Right cardiac atrium (tissue), 5 donors: Measurements from ENCODE around the gene RAB30. TPM values are rescaled to one million over a fixed set of nuclear protein-coding genes. Genes with fewer than 3 reads are reported as not detected.
A peak's percentile ranks its signal among the peaks of the same experiment; 100 is the strongest.

Experiments
- ATAC-seq, 2 donors: fragments of 200-7000 bp; cut with Tn5 transposase; one replicate each; pipeline versions ENCODE4 v1.8.0 to v1.9.1; 2020; ENCODE audit warnings: moderate library complexity in 2 of 2, mild to moderate bottlenecking in 1 of 2
- DNase-seq, 3 donors: peaks; one replicate each; pipeline ENCODE4 v3.0.0-alpha.2; 2020
- H3K27ac ChIP-seq: one replicate; pipeline ENCODE4 v1.5.1; 2013; ENCODE audit warnings: mild to moderate bottlenecking, low read length, control low read depth, moderate library complexity
- H3K27me3 ChIP-seq: one replicate; pipeline ENCODE4 v1.6.1; 2013; ENCODE audit not compliant: control insufficient read depth, insufficient read depth
- H3K4me1 ChIP-seq: one replicate; pipeline ENCODE4 v1.6.1; 2013; ENCODE audit warnings: low read length; ENCODE audit not compliant: control insufficient read depth, insufficient read depth
- H3K4me3 ChIP-seq: one replicate; pipeline ENCODE4 v1.5.1; 2013; ENCODE audit warnings: low read length, control low read depth
- H3K9me3 ChIP-seq: one replicate; pipeline ENCODE4 v1.6.1; 2013; ENCODE audit warnings: low read length; ENCODE audit not compliant: control insufficient read depth
- WGBS: extraction: QIAGEN DNeasy Blood & Tissue Kit; methylation state at CpG from one replicate; pipeline ENCODE4 v1.1.7; 2013; 5-methylcytosine and 5-hydroxymethylcytosine counted together
- intact Hi-C, 4 donors: fragments of 100-400 bp; cut with DNase I; formaldehyde crosslinking; loops; one replicate each; pipeline versions ENCODE4 v1.11.0 to v1.14.0; 2022 to 2023
- polyA plus RNA-seq: library from polyadenylated mRNA; stranded (reverse); fragments of 200-250 nt; gene quantifications from one replicate; pipeline ENCODE4 v1.2.3, GENCODE V29; 2013
- total RNA-seq, 4 donors: library from RNA; stranded (reverse); fragmentation: NEBNext Ultra II Directional; extraction: Animal tissue kit (Norgen Biotek cat#: 25700); gene quantifications; one replicate each; pipeline ENCODE4 v1.2.1, GENCODE V29; 2021
- donor health status: healthy with polysubstance abuse.
- donor health status: DM: no; HTN: yes; CAD: no.
- donor health status: DM: no; HTN: no; CAD: no.
- donor health status: DM: no; HTN: yes; CAD: no; lungs with severe emphysema.
- donor health status: DM: yes; HTN: yes; CAD: no.

The RAB30 gene
- total and polyA plus RNA-seq, 5 donors: 4.6 to 30.6 (median 24.1) TPM

- H3K27me3 ChIP-seq: no peaks in the 10 kb centered on the region
- peaks cover 6% of the 10 kb centered on the region for H3K4me1 ChIP-seq
- ATAC-seq (peak; percentile 44 to 61), DNase-seq (peak; percentile 47 to 70 (median 64))
- H3K27ac ChIP-seq: no peak overlapping the region
- 64% methylated on average over 4 of the region's 4 CpGs for WGBS
- H3K9me3 ChIP-seq: no peaks in the 10 kb centered on the region
- no peak overlapping the region for H3K4me3 ChIP-seq
- intact Hi-C loops: no loop called here
These were observed 75.8 kb downstream of the RAB30 start for GRCh38 chr11:82995754-82996398.

DNA sequence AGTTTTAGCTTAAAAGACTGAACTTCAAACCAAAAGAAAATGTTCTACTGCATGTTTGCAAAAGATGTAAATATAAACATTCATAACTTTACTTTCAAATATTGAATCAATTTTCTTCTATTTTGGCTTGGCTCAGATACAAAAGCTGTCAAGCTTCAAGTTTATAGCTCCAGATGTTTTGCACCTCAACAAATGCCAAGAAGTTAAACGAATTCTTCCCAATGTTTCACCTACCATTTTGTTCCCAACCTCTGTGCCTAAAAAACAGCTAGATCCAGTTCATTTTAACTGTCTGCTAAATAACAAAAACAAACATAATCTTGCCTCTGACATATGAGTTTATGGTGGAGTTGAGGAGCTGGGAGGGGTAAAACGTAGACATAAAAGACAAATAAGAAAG, 76.5 kb downstream of the RAB30 start:
- no peak overlapping the region for H3K4me3 ChIP-seq
- H3K4me1 ChIP-seq: peaks cover 6% of the 10 kb centered on the region

GRCh38 chr11:82994604-82995230, 77.0 kb downstream of the RAB30 start:
- no peak for ATAC-seq
- Histone ChIP-seq H3K27ac (no peak overlapping the region), H3K4me3 (no peak overlapping the region), H3K4me1 (peaks cover 6% of the 10 kb centered on the region), H3K27me3 (no peaks in the 10 kb centered on the region), H3K9me3 (no peaks in the 10 kb centered on the region)
- intact Hi-C loops: no loop called here
- 88% methylated on average over 3 of the region's 3 CpGs for WGBS
- DNase-seq: no peak

More for the DNA sequence above, 76.5 kb downstream of the RAB30 start:
- Histone ChIP-seq H3K27ac (no peak overlapping the region), H3K9me3 (no peaks in the 10 kb centered on the region), H3K27me3 (no peaks in the 10 kb centered on the region)
- intact Hi-C loops: no loop called here
- 62% methylated on average over 2 of the region's 2 CpGs for WGBS
- DNase-seq: no peak
- no peak for ATAC-seq

DNA sequence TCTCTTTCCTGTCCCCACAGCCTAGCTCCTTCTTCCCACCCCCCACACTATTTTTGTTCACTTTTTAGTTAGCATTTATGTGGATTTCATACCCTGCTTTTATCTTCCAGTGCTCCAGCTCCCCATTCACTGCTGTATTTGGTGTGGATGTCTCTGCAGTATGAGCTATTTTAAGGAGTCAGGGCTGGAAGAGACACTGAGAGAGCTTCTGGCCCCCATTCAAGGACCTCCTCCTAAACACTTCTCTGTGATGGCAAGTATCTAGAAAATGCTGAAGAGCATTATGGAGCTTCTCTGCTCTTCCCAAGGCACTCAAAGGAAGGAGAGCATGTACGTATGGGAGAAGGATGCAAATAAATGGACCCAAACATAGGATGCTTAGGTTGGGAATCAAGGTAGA, 79.5 kb downstream of the RAB30 start:
- ATAC-seq (peak; percentile 72 to 83), DNase-seq (no peak)
- intact Hi-C loops: no loop called here
- Histone ChIP-seq H3K4me3 (no peak overlapping the region), H3K4me1 (peaks cover 9% of the 10 kb centered on the region), H3K27me3 (no peaks in the 10 kb centered on the region), H3K9me3 (no peaks in the 10 kb centered on the region), H3K27ac (peak overlapping the region; percentile 94)
- 54% methylated on average over 1 of the region's 1 CpG for WGBS

GRCh38 chr11:82989628-82990404, 81.9 kb downstream of the RAB30 start:
- intact Hi-C loops: no loop called here
- no peak overlapping the region for H3K4me3 ChIP-seq
- 81% methylated on average over 9 of the region's 9 CpGs for WGBS
- H3K27me3 ChIP-seq: no peaks in the 10 kb centered on the region
- ATAC-seq (no peak), DNase-seq (no peak)
- H3K27ac ChIP-seq: no peak overlapping the region
- no peaks in the 10 kb centered on the region for H3K9me3 ChIP-seq
- H3K4me1 ChIP-seq: peaks cover 4% of the 10 kb centered on the region

DNA sequence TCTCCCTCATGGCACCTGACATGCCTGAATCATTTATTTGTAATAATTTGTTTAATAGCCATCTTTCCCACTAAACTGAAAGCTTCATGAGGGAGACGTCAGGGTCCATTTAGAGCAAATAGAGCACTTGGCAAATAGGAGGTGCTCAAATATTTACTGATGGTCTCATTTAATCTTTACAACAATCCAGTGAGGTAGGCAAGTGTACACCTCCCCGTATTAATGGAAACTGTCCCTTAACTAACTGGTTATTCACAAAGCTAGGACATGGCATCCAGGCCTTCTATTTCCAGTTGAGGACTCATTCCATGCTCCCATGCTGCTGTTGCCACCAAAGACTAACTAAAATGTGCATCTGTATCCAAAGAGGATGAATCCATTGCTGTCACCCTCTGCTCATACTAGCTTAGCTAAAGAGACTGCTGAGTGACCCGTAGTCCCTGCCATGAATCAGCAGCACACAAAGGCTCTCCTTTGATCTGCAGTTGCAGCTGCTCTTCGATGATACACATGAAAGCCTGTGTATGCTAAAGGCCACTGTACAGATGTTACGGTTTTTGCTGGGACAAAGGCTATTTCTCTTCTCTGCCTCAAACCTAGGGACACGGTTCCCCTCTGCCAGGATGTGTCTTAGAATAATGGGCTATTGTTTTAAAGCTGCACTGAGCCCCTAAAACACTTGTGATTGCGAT, 82.6 kb downstream of the RAB30 start:
- intact Hi-C loops: no loop called here
- peaks cover 4% of the 10 kb centered on the region for H3K4me1 ChIP-seq
- H3K4me3 ChIP-seq: no peak overlapping the region
- ATAC-seq (no peak), DNase-seq (no peak)
- no peak overlapping the region for H3K27ac ChIP-seq
- H3K27me3 ChIP-seq: no peaks in the 10 kb centered on the region
- no peaks in the 10 kb centered on the region for H3K9me3 ChIP-seq
- 79% methylated on average over 7 of the region's 7 CpGs for WGBS

- no peak overlapping the region for H3K27ac ChIP-seq
- no peak for ATAC-seq
These were observed 83.7 kb downstream of the RAB30 start for GRCh38 chr11:82987997-82988396.

DNA sequence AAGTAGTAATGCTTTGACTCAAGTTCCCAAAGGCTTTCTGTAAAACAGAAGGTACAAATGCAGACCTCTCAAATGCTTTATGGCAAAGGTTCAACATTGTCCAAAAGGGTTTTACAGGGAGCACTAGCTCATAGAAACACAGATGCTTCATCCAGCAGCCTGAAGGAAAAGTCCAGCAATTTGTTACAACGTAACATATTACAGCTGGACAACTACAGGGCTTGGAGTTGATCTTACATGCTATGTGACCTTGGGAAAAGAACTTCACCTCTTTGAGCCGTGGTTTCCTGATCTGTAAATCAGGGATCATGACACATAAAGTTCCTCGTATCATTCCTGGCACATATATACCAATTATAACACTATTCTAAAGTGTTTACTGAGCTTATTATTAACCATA, 85.3 kb downstream of the RAB30 start:
- Histone ChIP-seq H3K27me3 (no peaks in the 10 kb centered on the region), H3K4me1 (peaks cover 4% of the 10 kb centered on the region), H3K27ac (no peak overlapping the region), H3K9me3 (no peaks in the 10 kb centered on the region), H3K4me3 (no peak overlapping the region)
- WGBS: 74% methylated on average over 3 of the region's 3 CpGs
- intact Hi-C loops: no loop called here
- ATAC-seq (no peak), DNase-seq (no peak)

More at GRCh38 chr11:82987997-82988396, 83.7 kb downstream of the RAB30 start:
- 89% methylated on average over 2 of the region's 2 CpGs for WGBS
- Histone ChIP-seq H3K4me3 (no peak overlapping the region), H3K27me3 (no peaks in the 10 kb centered on the region), H3K9me3 (no peaks in the 10 kb centered on the region), H3K4me1 (peaks cover 4% of the 10 kb centered on the region)
- DNase-seq: no peak
- intact Hi-C loops: no loop called here

DNA sequence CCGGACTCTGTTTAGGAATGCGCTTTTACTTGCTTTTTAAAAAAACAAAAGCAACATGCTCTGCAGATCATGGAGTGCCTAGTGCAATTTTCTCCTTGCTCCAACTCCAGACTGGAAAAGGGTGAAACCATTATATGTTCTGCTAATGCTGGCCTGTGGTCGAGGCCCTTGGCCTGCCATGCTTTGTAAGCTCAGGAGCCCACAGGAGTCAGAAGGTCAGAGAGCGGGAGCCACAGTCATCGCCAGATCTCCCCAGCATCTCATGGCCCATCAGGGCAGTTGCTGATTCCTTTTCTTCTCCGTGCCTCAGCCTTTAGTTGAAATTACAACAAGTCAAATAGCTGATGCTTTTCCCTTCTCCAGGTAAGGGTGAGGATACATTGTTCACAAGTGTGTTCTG, 89.8 kb downstream of the RAB30 start:
- no peak overlapping the region for H3K4me3 ChIP-seq
- no peak overlapping the region for H3K27ac ChIP-seq
- no peak for ATAC-seq
- DNase-seq: no peak
- no peaks in the 10 kb centered on the region for H3K9me3 ChIP-seq
- H3K4me1 ChIP-seq: no peaks in the 10 kb centered on the region
- intact Hi-C loops: no loop called here
- 97% methylated on average over 6 of the region's 6 CpGs for WGBS
- no peaks in the 10 kb centered on the region for H3K27me3 ChIP-seq

GRCh38 chr11:82980947-82981346, 90.8 kb downstream of the RAB30 start:
- 70% methylated on average over 4 of the region's 4 CpGs for WGBS
- ATAC-seq: no peak
- no peak for DNase-seq
- H3K4me3 ChIP-seq: no peak overlapping the region
- H3K4me1 ChIP-seq: no peaks in the 10 kb centered on the region
- no peaks in the 10 kb centered on the region for H3K9me3 ChIP-seq
- no peak overlapping the region for H3K27ac ChIP-seq
- intact Hi-C loops: no loop called here
- H3K27me3 ChIP-seq: no peaks in the 10 kb centered on the region

- no peak for ATAC-seq
- Histone ChIP-seq H3K4me3 (no peak overlapping the region), H3K27me3 (no peaks in the 10 kb centered on the region), H3K4me1 (no peaks in the 10 kb centered on the region), H3K9me3 (no peaks in the 10 kb centered on the region), H3K27ac (no peak overlapping the region)
- no peak for DNase-seq
- intact Hi-C loops: no loop called here
These were observed 91.4 kb downstream of the RAB30 start for GRCh38 chr11:82980292-82980691.
